ENCODE measurements around the gene PAPSS1. TPM values are rescaled to one million over a fixed set of nuclear protein-coding genes. Genes with fewer than 3 reads are reported as not detected.

PAPSS1 gene
- polyA plus RNA-seq, 12 donors: 30.6 to 68.5 (median 56.3) TPM; not detected in 1

- no peak for DNase-seq
Observed at GRCh38 chr4:107570952-107571351, 149.1 kb downstream of the PAPSS1 start.

- no peak for DNase-seq
Observed at GRCh38 chr4:107564326-107564725, 155.7 kb downstream of the PAPSS1 start.

Other genes starting within 250 kb of the PAPSS1 start
- gene SGMS2, start 104.7 kb upstream of the PAPSS1 start, polyA plus RNA-seq (ENCODE audit: insufficient read length in 12 of 12): 10 to 100 TPM in 8 of 12 donors, 1 to 10 TPM in 3, not detected in 1; 8.7 to 12.1 (median 10.5) TPM
- 1 to 10 TPM in 11 of 12 donors, not detected in 1; 4.8 to 7.1 (median 5.3) TPM for gene CYP2U1, start 211.3 kb upstream of the PAPSS1 start, polyA plus RNA-seq (ENCODE audit: insufficient read length in 12 of 12)